H1 (cell line): Measurements from ENCODE around the gene MMP28. TPM values are rescaled to one million over a fixed set of nuclear protein-coding genes. Genes with fewer than 3 reads are reported as not detected.

Experiments
- CTCF ChIA-PET: fragments of 300-600 bp; sonication (Branson Sonifier 250); formaldehyde crosslinking; loops from one replicate; lab custom pipeline; 2021; ENCODE audit not compliant: partially characterized antibody; lab: Charles Lee
- POLR2A ChIA-PET: fragments of 300-600 bp; sonication (Branson Sonifier 250); formaldehyde crosslinking; loops from one replicate; lab custom pipeline; 2021; ENCODE audit warnings: inconsistent platforms; ENCODE audit not compliant: partially characterized antibody; lab: Charles Lee
- DNase-seq, 2 experiments: peaks; one replicate each; pipeline versions ENCODE4 v3.0.0 to v3.0.0-alpha.2; 2010 to 2022; ENCODE audit warnings: low spot score in 2 of 2, low read depth in 1 of 2, mixed read lengths in 1 of 2
- FAIRE-seq: peaks from 2 replicates; lab custom pipeline; 2011; peaks lifted over from hg19 to GRCh38; lab: Jason Lieb, UNC
- H2AFZ ChIP-seq: 2 replicates; pipeline ENCODE4 v1.8.1; 2012; ENCODE audit warnings: low read length, inconsistent platforms
- H2AK5ac ChIP-seq: 2 replicates; pipeline ENCODE4 v1.6.1; 2013; ENCODE audit warnings: low read depth, low read length
- H2BK120ac ChIP-seq: replicated peaks from 2 replicates; pipeline ENCODE3; 2013; ENCODE audit warnings: low read depth, low read length, inconsistent platforms
- H2BK12ac ChIP-seq: 2 replicates; pipeline ENCODE4 v1.6.1; 2013; ENCODE audit warnings: low read depth, low read length
- H2BK15ac ChIP-seq: 2 replicates; pipeline ENCODE4 v1.6.1; 2013; ENCODE audit warnings: low read length
- H2BK20ac ChIP-seq: 2 replicates; pipeline ENCODE4 v1.6.1; 2013; ENCODE audit warnings: low read length
- H2BK5ac ChIP-seq: 2 replicates; pipeline ENCODE4 v1.6.1; 2013; ENCODE audit warnings: low read depth, low read length
- H3K14ac ChIP-seq: 2 replicates; pipeline ENCODE4 v1.6.1; 2013; ENCODE audit warnings: inconsistent platforms; ENCODE audit not compliant: insufficient read length
- H3K18ac ChIP-seq: 2 replicates; pipeline ENCODE4 v1.6.1; 2013; ENCODE audit warnings: low read length; ENCODE audit errors: extremely low read depth
- H3K23ac ChIP-seq: 2 replicates; pipeline ENCODE4 v1.6.1; 2013; ENCODE audit warnings: inconsistent platforms; ENCODE audit not compliant: insufficient read length
- H3K23me2 ChIP-seq: 2 replicates; pipeline ENCODE4 v1.6.1; 2013; ENCODE audit warnings: low read depth, low read length
- H3K27ac ChIP-seq: 2 replicates; pipeline ENCODE4 v1.6.1; 2011; ENCODE audit warnings: low read depth, low read length, inconsistent platforms
- H3K27me3 ChIP-seq, 4 experiments: replicated peaks in 1 of 4; 1 replicate in 1 of 4; 2 replicates in 3 of 4; pipeline versions ENCODE4 v1.6.1 to v1.8.1; 2011 to 2013; ENCODE audit warnings: low read length in 3 of 4, mild to moderate bottlenecking in 3 of 4, inconsistent platforms in 2 of 4, mixed read lengths in 2 of 4, moderate library complexity in 1 of 4; ENCODE audit not compliant: control insufficient read depth in 3 of 4, insufficient read depth in 3 of 4; ENCODE audit errors: extremely low read depth in 1 of 4
- H3K36me3 ChIP-seq, 4 experiments: 2 replicates each; pipeline versions ENCODE4 v1.6.1 to v1.8.1; 2011 to 2013; ENCODE audit warnings: mild to moderate bottlenecking in 4 of 4, low read length in 3 of 4, moderate library complexity in 2 of 4, control low read depth in 1 of 4, inconsistent platforms in 1 of 4; ENCODE audit not compliant: insufficient read depth in 4 of 4, control insufficient read depth in 2 of 4
- H3K4ac ChIP-seq: replicated peaks from 2 replicates; pipeline ENCODE3; 2013; ENCODE audit warnings: low read length, low read depth, mixed read lengths, inconsistent platforms; ENCODE audit not compliant: insufficient read length
- H3K4me1 ChIP-seq, 4 experiments: replicated peaks in 1 of 4; 1 replicate in 1 of 4; 2 replicates in 3 of 4; pipeline versions ENCODE4 v1.6.1 to v1.8.1; 2011 to 2013; ENCODE audit warnings: low read length in 3 of 4, inconsistent platforms in 2 of 4, mixed read lengths in 1 of 4; ENCODE audit not compliant: insufficient read depth in 4 of 4, control insufficient read depth in 3 of 4
- H3K4me2 ChIP-seq, 2 experiments: 2 replicates each; pipeline versions ENCODE4 v1.6.1 to v1.8.1; 2011 to 2013; ENCODE audit warnings: low read depth in 2 of 2, low read length in 2 of 2, control low read depth in 1 of 2, inconsistent platforms in 1 of 2, mild to moderate bottlenecking in 1 of 2; ENCODE audit not compliant: insufficient read depth in 1 of 2
- H3K4me3 ChIP-seq, 4 experiments: fragments of 200-600, 300-600 bp in 1 of 4; sonication (generic), shearing (Covaris generic), sonication (Bioruptor Twin) in 1 of 4; 2 replicates each; pipeline versions ENCODE4 v1.5.1 to v1.8.1; 2011 to 2016; ENCODE audit warnings: low read length in 4 of 4, low read depth in 3 of 4, control low read depth in 2 of 4, inconsistent platforms in 2 of 4, mild to moderate bottlenecking in 2 of 4, mixed read lengths in 1 of 4, moderate library complexity in 1 of 4; ENCODE audit not compliant: insufficient read depth in 2 of 4; ENCODE audit errors: extremely low read depth in 1 of 4
- H3K56ac ChIP-seq: replicated peaks from 2 replicates; pipeline ENCODE3; 2013; ENCODE audit warnings: low read depth, mild to moderate bottlenecking, mixed read lengths, low read length, inconsistent platforms; ENCODE audit not compliant: insufficient read length
- H3K79me1 ChIP-seq: 2 replicates; pipeline ENCODE4 v1.6.1; 2013; ENCODE audit warnings: low read depth, low read length, control low read depth
- H3K79me2 ChIP-seq, 2 experiments: 2 replicates each; pipeline versions ENCODE4 v1.6.1 to v1.8.1; 2012 to 2013; ENCODE audit warnings: low read length in 2 of 2, mild to moderate bottlenecking in 2 of 2, inconsistent platforms in 1 of 2; ENCODE audit not compliant: insufficient read depth in 2 of 2, control insufficient read depth in 1 of 2
- H3K9ac ChIP-seq, 4 experiments: replicated peaks in 1 of 4; 1 replicate in 1 of 4; 2 replicates in 3 of 4; pipeline versions ENCODE4 v1.6.1 to v1.8.1; 2011 to 2013; ENCODE audit warnings: low read depth in 3 of 4, low read length in 3 of 4, control low read depth in 2 of 4, mild to moderate bottlenecking in 2 of 4, moderate library complexity in 2 of 4, inconsistent platforms in 1 of 4; ENCODE audit errors: extremely low read depth in 1 of 4
- H3K9me3 ChIP-seq, 2 experiments: 2 replicates each; pipeline versions ENCODE4 v1.6.1 to v1.8.1; 2012 to 2013; ENCODE audit warnings: mild to moderate bottlenecking in 2 of 2, moderate library complexity in 2 of 2, control low read depth in 1 of 2, inconsistent platforms in 1 of 2, low read depth in 1 of 2, low read length in 1 of 2, mixed read lengths in 1 of 2; ENCODE audit not compliant: insufficient read depth in 2 of 2
- H4K20me1 ChIP-seq, 2 experiments: replicated peaks in 1 of 2; 2 replicates each; pipeline versions ENCODE3 to v1.8.1; 2011 to 2013; ENCODE audit warnings: inconsistent platforms in 2 of 2, low read length in 2 of 2, mild to moderate bottlenecking in 1 of 2; ENCODE audit not compliant: insufficient read depth in 2 of 2, control insufficient read depth in 1 of 2
- H4K5ac ChIP-seq: 2 replicates; pipeline ENCODE4 v1.6.1; 2013; ENCODE audit warnings: low read length, low read depth, mixed read lengths, inconsistent platforms; ENCODE audit not compliant: insufficient read length
- H4K8ac ChIP-seq: 2 replicates; pipeline ENCODE4 v1.8.0; 2013; ENCODE audit warnings: mild to moderate bottlenecking, moderate library complexity, low read length, inconsistent platforms; ENCODE audit not compliant: insufficient read depth; ENCODE audit errors: extremely low read depth
- H4K91ac ChIP-seq: replicated peaks from 2 replicates; pipeline ENCODE3; 2013; ENCODE audit warnings: low read length, mixed read lengths, inconsistent platforms; ENCODE audit not compliant: insufficient read length
- CBX5 ChIP-seq: fragments of 300-800, 300-1000 bp; sonication (generic); IDR thresholded peaks from 2 replicates; pipeline ENCODE4 v1.7.1; 2016; ENCODE audit warnings: antibody characterized with exemption, low read length, low read depth
- CREB1 ChIP-seq: IDR thresholded peaks from 2 replicates; pipeline ENCODE4 v1.6.1; 2012; ENCODE audit warnings: inconsistent platforms
- EGR1 ChIP-seq: IDR thresholded peaks from 2 replicates; pipeline ENCODE4 v1.6.1; 2011; ENCODE audit warnings: low read depth, low read length, borderline replicate concordance
- EZH2 ChIP-seq: fragments of 200-600 bp; sonication (generic); IDR thresholded peaks from 2 replicates; pipeline ENCODE4 v1.7.1; 2012; ENCODE audit warnings: low read depth, mild to moderate bottlenecking, moderate library complexity, low read length, inconsistent platforms; ENCODE audit not compliant: severe bottlenecking
- GABPA ChIP-seq: IDR thresholded peaks from 2 replicates; pipeline ENCODE4 v1.6.1; 2011; ENCODE audit warnings: mild to moderate bottlenecking, low read length, moderate library complexity, borderline replicate concordance; ENCODE audit not compliant: insufficient read depth
- GTF2F1 ChIP-seq: IDR thresholded peaks from 2 replicates; pipeline ENCODE4 v1.6.1; 2012; ENCODE audit warnings: low read depth, low read length, improper control_type of control experiment, borderline replicate concordance
- HDAC6 ChIP-seq: IDR thresholded peaks from one replicate; pipeline ENCODE4 v1.7.1; 2012; ENCODE audit warnings: low read depth, mild to moderate bottlenecking, inconsistent platforms, low read length, moderate library complexity
- KDM4A ChIP-seq: IDR thresholded peaks from one replicate; pipeline ENCODE4 v1.7.1; 2012; ENCODE audit warnings: low read depth, mild to moderate bottlenecking, moderate library complexity, low read length, inconsistent platforms; ENCODE audit not compliant: severe bottlenecking
- POLR2A ChIP-seq, 2 experiments: IDR thresholded peaks; 1 replicate in 1 of 2; 2 replicates in 1 of 2; pipeline ENCODE4 v1.6.1; 2011; ENCODE audit warnings: low read depth in 2 of 2, low read length in 2 of 2, mild to moderate bottlenecking in 2 of 2; ENCODE audit errors: control extremely low read depth in 1 of 2
- POU5F1 ChIP-seq: IDR thresholded peaks from 2 replicates; pipeline ENCODE4 v1.6.1; 2011; ENCODE audit warnings: low read depth, mild to moderate bottlenecking, low read length, moderate library complexity
- SAP30 ChIP-seq: fragments of 300-600 bp; sonication (generic); IDR thresholded peaks from 2 replicates; pipeline ENCODE4 v1.7.1; 2012; ENCODE audit warnings: low read length, moderate library complexity, mild to moderate bottlenecking, inconsistent platforms; ENCODE audit not compliant: insufficient read depth, insufficient replicate concordance
- SIRT6 ChIP-seq: IDR thresholded peaks from one replicate; pipeline ENCODE4 v1.7.1; 2012; ENCODE audit warnings: low read length, inconsistent platforms
- SP4 ChIP-seq: IDR thresholded peaks from 2 replicates; pipeline ENCODE4 v1.6.1; 2012; ENCODE audit warnings: low read length, inconsistent platforms
- TEAD4 ChIP-seq: IDR thresholded peaks from 2 replicates; pipeline ENCODE4 v1.6.1; 2012; ENCODE audit warnings: low read depth, low read length, inconsistent platforms, mixed read lengths
- ZNF274 ChIP-seq: IDR thresholded peaks from 2 replicates; pipeline ENCODE4 v1.7.0; 2012; ENCODE audit warnings: low read length, borderline replicate concordance; ENCODE audit errors: extremely low read depth
- WGBS, 2 experiments: shearing (Covaris generic) in 1 of 2; methylation state at CpG; one replicate each; pipeline versions ENCODE4 v1.1.6 to v1.1.7; 2013 to 2015; ENCODE audit warnings: low lambda C conversion rate in 2 of 2, mixed read lengths in 2 of 2, inconsistent platforms in 1 of 2, low coverage in 1 of 2, missing lambda C conversion rate in 1 of 2; ENCODE audit not compliant: insufficient replicate concordance in 2 of 2, insufficient coverage in 1 of 2, insufficient read length in 1 of 2; ENCODE audit errors: extremely low coverage in 1 of 2, missing lambda C conversion rate in 1 of 2; 5-methylcytosine and 5-hydroxymethylcytosine counted together
- polyA plus RNA-seq, 7 experiments: library from polyadenylated mRNA; depleted of rRNA in 3 of 7; stranded (reverse) in 5 of 7; unstranded in 2 of 7; fragments of >200 nt in 5 of 7; fragments of 200-250 nt in 2 of 7; gene quantifications; 1 replicate in 5 of 7; 2 replicates in 1 of 7; 4 replicates in 1 of 7; pipeline versions ENCODE4 v1.2.1 to v1.2.3, GENCODE V29; 2011 to 2013; ENCODE audit warnings: missing spikeins in 2 of 7, mixed read lengths in 2 of 7
- total RNA-seq: library from RNA; stranded (reverse); fragmentation: NEBNext Ultra II Directional; extraction: Animal tissue kit (Norgen Biotek cat#: 25700); gene quantifications from 2 replicates; pipeline ENCODE4 v1.2.1, GENCODE V29; 2021
- TF ChIP-seq, protein P1 (sequence below): IDR thresholded peaks from 2 replicates; pipeline ENCODE4 v1.6.1; 2012; ENCODE audit warnings: inconsistent platforms

Gene MMP28
- total and polyA plus RNA-seq, 2 of the 8 experiments (the other 6 are each of a cell fraction or from before 2014, with no cell fraction given) = not detected

DNA sequence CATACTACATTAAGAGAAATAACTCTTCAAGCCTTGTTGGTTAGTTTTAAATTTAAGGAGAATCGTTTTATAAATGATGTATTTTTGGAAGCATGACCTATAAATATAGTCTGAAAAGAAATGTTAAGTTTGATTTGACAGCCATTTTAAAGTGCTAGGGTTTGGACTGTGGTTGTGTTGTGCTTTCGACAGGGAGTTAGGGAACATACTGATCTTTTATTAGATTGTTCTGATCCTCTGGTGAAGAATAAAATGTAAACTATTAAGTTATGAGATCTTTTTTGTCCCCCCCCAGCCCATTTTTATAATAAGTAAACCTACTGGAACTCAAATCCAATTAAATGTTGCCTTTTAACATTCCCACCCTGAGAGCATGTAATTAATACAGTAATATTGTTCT, 25.9 kb upstream of the MMP28 start:
- ChIA-PET CTCF (no interaction called here), POLR2A (no interaction called here)
- Histone ChIP-seq H3K18ac (no peak overlapping the region), H3K56ac (no peak overlapping the region), H2BK120ac (no peak overlapping the region), H3K23me2 (no peaks in the 10 kb centered on the region), H2AFZ (no peak overlapping the region), H2BK5ac (no peak overlapping the region), H3K79me2 (peaks cover 1 to 66% of the 10 kb centered on the region in 2 experiments; a peak in 3 of 4 replicates), H3K4me1 (no peaks in the 10 kb centered on the region), H4K91ac (no peak overlapping the region), H4K8ac (no peak overlapping the region), H3K79me1 (no peaks in the 10 kb centered on the region), H3K23ac (no peak overlapping the region), H3K9me3 (no peaks in the 10 kb centered on the region), H2BK15ac (no peak overlapping the region), H3K36me3 (peaks cover 27 to 96% (median 68%) of the 10 kb centered on the region in 4 experiments), H3K27me3 (no peaks in the 10 kb centered on the region), H3K14ac (no peak overlapping the region), H2BK20ac (no peak overlapping the region), H4K20me1 (peaks cover 3 to 9% of the 10 kb centered on the region in 2 experiments), H3K4me2 (no peak overlapping the region), H2AK5ac (no peak overlapping the region), H3K9ac (no peak overlapping the region), H3K27ac (no peak overlapping the region), H2BK12ac (no peak overlapping the region), H4K5ac (no peak overlapping the region), H3K4ac (no peak overlapping the region), H3K4me3 (no peak overlapping the region)
- 94% methylated on average over 2 of the region's 2 CpGs; no CpG with 5 or more reads in 1 of the 2 experiments for WGBS, 2 experiments
- FAIRE-seq (no peak), DNase-seq (no peak)
- no peak for TF ChIP-seq POLR2A (IDR thresholded peaks at IDR 0.05; ENCODE audit: control extremely low read depth in 1 of 2, low read depth in 2 of 2, low read length in 2 of 2)
- TF ChIP-seq, protein P1, sequence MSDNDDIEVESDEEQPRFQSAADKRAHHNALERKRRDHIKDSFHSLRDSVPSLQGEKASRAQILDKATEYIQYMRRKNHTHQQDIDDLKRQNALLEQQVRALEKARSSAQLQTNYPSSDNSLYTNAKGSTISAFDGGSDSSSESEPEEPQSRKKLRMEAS = no peak
- no peak for TF ChIP-seq HDAC6
- TF ChIP-seq EZH2 = no peak
- no peak for TF ChIP-seq SAP30
- TF ChIP-seq SIRT6 = no peak
- TF ChIP-seq GABPA = no peak
- TF ChIP-seq POU5F1 = no peak
- TF ChIP-seq TEAD4 = no peak
- no peak for TF ChIP-seq GTF2F1
- no peak for TF ChIP-seq SP4
- TF ChIP-seq EGR1 = no peak
- TF ChIP-seq CBX5 = no peak
- no peak for TF ChIP-seq KDM4A
- TF ChIP-seq CREB1 = no peak
- TF ChIP-seq ZNF274 = no peak
